A673 (cell line): ENCODE measurements around the gene HELZ2.

ENCODE experiments used
- EZH2 ChIP-seq: fragments of 200-600 bp; sonication (generic); IDR thresholded peaks from 2 replicates; pipeline ENCODE4 v1.6.1; 2017; ENCODE audit warnings: borderline replicate concordance, low read depth, mild to moderate bottlenecking, mixed read lengths, antibody characterized with exemption, low read length; ENCODE audit not compliant: poor library complexity, severe bottlenecking
- TF ChIP-seq, protein P1 (sequence below): fragments of 300-800, 200-600 bp; sonication (generic); conservative IDR thresholded peaks from 2 replicates; pipeline ENCODE4 v1.5.1; 2017; ENCODE audit warnings: low read depth, mild to moderate bottlenecking, antibody characterized with exemption, low read length, moderate library complexity, mixed read lengths

DNA sequence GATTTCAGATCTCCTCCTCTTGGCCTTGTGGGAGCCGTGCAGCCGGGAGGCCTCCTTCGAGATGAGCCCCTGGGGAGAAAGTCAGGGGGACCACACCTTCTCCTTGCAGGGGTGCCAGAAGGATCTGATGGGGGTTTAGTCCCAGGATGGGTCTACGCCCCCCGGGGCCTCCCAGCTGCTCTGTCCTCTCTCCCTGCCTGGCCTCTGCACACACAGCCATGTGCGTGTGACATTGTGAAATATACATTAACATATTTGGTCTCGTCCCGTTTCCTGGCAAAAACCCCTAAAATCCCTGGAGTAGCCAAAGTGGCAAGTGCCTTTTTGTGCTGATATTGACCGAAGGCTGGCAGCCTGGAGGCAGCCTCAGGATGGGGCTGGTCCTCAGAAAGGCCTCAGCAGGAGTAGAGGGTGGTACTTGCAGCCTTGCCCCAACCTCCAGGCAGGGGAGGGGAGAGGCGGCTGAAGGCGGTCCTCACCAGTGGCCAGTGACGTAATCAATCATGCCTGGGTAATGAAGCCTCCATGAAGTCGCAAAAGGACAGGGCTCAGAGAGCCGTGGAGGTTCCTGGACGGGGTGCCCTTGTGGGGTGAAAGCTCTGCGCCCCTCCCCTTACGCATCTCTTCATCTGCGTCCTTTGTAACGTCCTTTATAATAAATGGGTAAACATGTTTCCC lies 5.1 kb upstream of the HELZ2 start:
- TF ChIP-seq, protein P1, sequence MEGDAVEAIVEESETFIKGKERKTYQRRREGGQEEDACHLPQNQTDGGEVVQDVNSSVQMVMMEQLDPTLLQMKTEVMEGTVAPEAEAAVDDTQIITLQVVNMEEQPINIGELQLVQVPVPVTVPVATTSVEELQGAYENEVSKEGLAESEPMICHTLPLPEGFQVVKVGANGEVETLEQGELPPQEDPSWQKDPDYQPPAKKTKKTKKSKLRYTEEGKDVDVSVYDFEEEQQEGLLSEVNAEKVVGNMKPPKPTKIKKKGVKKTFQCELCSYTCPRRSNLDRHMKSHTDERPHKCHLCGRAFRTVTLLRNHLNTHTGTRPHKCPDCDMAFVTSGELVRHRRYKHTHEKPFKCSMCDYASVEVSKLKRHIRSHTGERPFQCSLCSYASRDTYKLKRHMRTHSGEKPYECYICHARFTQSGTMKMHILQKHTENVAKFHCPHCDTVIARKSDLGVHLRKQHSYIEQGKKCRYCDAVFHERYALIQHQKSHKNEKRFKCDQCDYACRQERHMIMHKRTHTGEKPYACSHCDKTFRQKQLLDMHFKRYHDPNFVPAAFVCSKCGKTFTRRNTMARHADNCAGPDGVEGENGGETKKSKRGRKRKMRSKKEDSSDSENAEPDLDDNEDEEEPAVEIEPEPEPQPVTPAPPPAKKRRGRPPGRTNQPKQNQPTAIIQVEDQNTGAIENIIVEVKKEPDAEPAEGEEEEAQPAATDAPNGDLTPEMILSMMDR, result no peak
- no peak for TF ChIP-seq EZH2
